ENCODE data around the gene ZNF277. TPM values are rescaled to one million over a fixed set of nuclear protein-coding genes. Genes with fewer than 3 reads are reported as not detected.
"Not testable (repeated sequence)": the region's sequence is repeated elsewhere in the genome, so short reads cannot be mapped to it uniquely, and the experiment has no call there.

ZNF277 gene
- total RNA-seq, 2 experiments from 2014 or later, result 15.8 to 16.4 TPM

DNA sequence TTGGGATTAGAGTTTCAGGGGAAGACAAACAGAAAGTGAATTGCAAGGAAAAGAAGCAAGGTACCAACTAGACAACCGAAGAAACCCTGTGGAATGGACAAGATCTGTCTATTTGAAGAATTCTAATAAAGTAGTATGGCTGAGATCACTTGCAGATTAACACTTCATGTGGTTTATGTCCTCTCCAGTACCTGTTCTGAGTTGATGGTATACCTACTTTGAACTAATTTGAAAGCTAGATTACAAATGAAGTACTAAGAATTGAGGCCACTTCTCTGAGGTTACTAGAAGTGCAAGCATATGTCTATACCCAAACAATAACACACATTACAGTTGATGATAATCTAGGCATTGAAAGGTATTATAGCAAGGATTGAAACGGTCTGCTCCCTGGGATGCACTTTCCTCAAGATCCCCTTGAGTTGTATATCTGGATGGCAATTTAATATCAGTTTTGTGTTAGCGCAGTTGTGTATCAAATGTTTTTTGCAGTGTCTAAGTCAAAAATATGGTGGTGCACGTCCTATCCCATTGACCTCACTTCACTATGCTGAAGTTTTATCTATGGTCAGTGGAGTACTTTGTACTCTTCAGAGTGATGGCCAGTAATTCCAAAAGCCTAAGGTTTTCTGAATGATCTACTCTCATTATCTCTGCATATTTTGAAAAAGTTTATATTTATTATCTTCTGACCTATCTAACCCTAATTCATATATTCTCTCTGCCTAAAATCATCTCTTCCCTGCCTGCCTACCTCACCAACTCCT lies 25.9 kb downstream of the ZNF277 start:
- H3K9me3 Mint-ChIP-seq (ENCODE audit: low read depth), result no peaks in the 10 kb centered on the region
- CTCF ChIA-PET, result no interaction called here
- no peak overlapping the region for H3K27ac Mint-ChIP-seq
- peaks cover 7% of the 10 kb centered on the region for H3K36me3 Mint-ChIP-seq
- ATAC-seq (no peak), DNase-seq (no peak)
- no peaks in the 10 kb centered on the region for H3K27me3 Mint-ChIP-seq
- no peaks in the 10 kb centered on the region for H3K4me1 Mint-ChIP-seq
- H3K4me3 Mint-ChIP-seq, result no peak overlapping the region

DNA sequence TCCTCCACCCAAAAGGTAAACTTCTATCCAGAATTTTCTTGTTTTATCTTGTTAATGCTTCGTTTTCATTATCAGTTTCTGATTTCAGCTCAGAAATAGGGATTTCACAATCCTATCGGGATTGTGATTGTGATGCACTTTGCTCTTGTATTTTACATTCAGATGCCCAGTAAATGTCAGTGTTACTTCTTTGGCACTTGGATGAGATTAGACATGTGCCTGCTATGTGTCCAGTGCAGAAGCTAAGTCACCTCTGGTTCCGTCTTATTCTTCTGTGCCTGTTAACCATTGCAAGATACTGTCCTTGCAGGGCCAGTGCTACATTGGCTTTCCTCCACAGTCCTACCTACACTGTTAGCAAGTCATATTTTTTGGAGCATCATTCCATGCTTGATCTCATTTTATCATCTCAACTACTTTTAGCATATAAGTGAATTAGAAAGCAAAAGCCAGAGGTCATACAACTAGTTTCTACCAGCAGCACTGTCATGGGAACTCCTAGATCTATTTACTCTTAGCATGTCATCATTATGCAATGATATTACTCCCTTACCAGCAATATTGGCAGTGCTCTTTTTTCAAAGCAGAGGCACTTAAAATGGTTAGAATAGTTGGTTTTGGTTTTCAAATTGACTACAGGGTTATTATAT lies 26.7 kb downstream of the ZNF277 start:
- Mint-ChIP-seq H3K27me3 (no peaks in the 10 kb centered on the region), H3K9me3 (ENCODE audit: low read depth) (no peaks in the 10 kb centered on the region), H3K27ac (no peak overlapping the region), H3K4me3 (no peak overlapping the region), H3K36me3 (peaks cover 7% of the 10 kb centered on the region), H3K4me1 (no peaks in the 10 kb centered on the region)
- CTCF ChIA-PET, result no interaction called here
- DNase-seq (no peak), ATAC-seq (no peak)

DNA sequence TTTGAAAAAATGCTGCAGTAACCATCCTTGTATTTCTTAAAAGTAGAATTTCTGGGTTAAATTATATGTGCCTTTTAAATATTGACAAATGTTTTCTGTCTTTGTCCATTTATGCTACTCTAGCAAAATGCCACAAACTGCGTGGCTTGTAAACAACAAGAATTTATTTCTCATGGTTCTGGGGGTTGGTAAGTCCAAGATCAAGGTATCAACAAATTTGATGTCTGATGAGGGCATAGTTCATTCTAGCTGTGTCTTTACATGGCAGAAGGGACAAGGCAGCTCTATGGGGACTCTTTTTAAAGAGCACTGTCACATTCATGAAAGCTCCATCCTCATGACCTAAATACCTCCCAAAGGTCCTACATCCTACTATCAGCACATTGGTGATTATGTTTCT lies 27.7 kb downstream of the ZNF277 start:
- no peaks in the 10 kb centered on the region for H3K27me3 Mint-ChIP-seq
- DNase-seq, result no peak
- no peak overlapping the region for H3K27ac Mint-ChIP-seq
- H3K4me3 Mint-ChIP-seq, result no peak overlapping the region
- CTCF ChIA-PET, result no interaction called here
- H3K9me3 Mint-ChIP-seq (ENCODE audit: low read depth), result no peaks in the 10 kb centered on the region
- peaks cover 7% of the 10 kb centered on the region for H3K36me3 Mint-ChIP-seq
- no peak for ATAC-seq
- H3K4me1 Mint-ChIP-seq, result no peaks in the 10 kb centered on the region

DNA sequence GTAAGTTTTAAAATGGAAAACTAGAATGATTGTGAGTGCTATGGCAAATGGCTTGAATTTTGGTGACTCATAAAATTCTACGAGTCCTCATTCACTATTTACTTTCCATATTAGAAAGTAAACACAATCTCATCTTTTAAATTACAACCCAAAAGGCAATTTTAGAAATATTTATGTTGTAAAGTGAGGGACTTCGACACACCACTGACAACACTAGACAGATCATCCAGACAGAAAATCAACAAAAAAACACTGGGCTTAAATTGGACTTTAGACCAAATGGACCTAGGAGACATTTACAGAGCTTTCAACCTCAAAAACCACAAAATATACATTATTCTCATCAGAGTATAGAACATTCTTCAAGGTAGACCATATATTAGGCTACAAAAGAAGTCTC lies 30.1 kb downstream of the ZNF277 start:
- DNase-seq, result no peak
- H3K36me3 Mint-ChIP-seq, result peaks cover 7% of the 10 kb centered on the region
- CTCF ChIA-PET, result no interaction called here
- ATAC-seq, result no peak
- no peak overlapping the region for H3K4me3 Mint-ChIP-seq
- no peaks in the 10 kb centered on the region for H3K4me1 Mint-ChIP-seq
- H3K9me3 Mint-ChIP-seq (ENCODE audit: low read depth), result peaks cover under 1% of the 10 kb centered on the region
- H3K27ac Mint-ChIP-seq, result no peak overlapping the region
- no peaks in the 10 kb centered on the region for H3K27me3 Mint-ChIP-seq

DNA sequence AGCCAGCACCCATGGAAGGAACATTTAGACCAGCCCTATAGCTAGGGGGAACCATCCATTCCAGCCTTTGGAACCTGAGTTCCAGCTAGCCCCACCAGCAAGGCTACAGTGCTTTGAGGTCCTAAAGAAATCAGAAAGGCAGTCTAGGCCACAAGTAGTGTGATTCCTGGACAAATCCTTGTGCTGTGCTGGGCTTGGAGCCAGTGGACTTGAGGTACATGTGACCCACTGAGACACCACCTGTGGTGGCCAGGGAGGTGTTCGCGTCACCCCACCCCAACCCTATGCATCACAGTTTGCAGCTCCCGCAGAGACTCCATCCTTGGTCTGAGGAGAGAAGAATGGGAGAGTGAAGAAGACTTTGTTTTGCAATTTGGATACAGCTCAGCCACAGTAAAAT lies 31.8 kb downstream of the ZNF277 start:
- Mint-ChIP-seq H3K27me3 (no peaks in the 10 kb centered on the region), H3K9me3 (ENCODE audit: low read depth) (peaks cover 2% of the 10 kb centered on the region), H3K36me3 (peaks cover 2% of the 10 kb centered on the region), H3K4me1 (no peaks in the 10 kb centered on the region), H3K4me3 (no peak overlapping the region), H3K27ac (no peak overlapping the region)
- CTCF ChIA-PET, result no interaction called here
- DNase-seq, result no peak
- no peak for ATAC-seq

DNA sequence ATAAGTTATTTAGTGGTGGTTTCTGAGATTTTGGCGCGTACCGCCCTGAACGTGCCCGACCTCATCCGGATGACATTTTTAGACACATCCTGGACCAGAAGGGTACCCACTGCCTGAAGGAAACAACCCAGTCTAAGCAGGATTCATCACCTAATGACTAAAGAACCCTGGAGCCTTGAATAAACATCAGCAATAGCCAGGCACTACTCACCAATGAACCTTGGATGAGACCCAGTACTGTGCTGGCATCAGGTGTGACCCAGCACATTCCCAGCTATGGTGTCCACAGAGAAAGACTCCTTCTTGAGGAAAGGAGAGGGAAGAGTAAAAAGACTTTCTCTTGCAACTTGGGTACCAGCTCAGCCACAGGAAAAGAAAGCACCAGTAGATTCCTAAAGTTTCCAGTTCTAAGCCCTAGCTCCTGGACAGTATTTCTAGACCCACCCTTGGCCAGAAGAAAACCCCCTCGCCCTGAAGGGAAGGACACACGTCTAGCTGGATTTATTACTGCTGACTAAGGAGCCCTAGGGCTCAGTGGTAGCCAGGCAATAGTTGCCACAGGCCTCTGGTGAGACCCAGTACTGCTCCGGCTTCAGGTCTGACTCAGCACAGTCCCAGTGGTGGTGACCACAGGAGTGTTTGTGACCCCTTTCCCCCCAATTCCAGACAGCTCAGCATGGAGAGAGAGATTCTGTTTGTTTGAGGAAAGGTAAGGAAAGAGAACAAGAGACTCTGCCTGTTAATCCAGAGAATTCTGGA lies 32.5 kb downstream of the ZNF277 start:
- Mint-ChIP-seq H3K9me3 (ENCODE audit: low read depth) (peaks cover 2% of the 10 kb centered on the region), H3K4me1 (no peaks in the 10 kb centered on the region), H3K4me3 (no peak overlapping the region), H3K27me3 (no peaks in the 10 kb centered on the region), H3K36me3 (peaks cover 2% of the 10 kb centered on the region), H3K27ac (no peak overlapping the region)
- no peak for ATAC-seq
- no peak for DNase-seq
- CTCF ChIA-PET, result no interaction called here

DNA sequence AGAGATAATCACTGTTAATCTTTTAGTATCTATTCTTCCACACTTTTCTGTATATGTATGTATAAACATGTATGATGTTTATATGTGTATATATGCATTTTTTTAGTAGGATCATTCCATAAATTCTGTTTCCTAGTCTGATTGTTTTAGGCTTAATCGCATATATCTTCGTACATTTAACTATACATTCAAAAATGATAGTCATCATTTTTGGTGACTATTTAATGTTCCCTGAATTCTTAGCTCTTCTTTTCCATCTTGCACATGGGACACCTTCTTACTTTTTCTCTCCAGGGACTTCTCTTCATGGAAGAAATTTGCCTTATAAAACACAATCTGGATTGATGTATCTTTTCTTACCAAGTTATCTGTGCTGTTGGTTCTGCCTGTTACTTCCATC lies 42.1 kb downstream of the ZNF277 start:
- H3K27me3 Mint-ChIP-seq, result no peaks in the 10 kb centered on the region
- CTCF ChIA-PET, result no interaction called here

DNA sequence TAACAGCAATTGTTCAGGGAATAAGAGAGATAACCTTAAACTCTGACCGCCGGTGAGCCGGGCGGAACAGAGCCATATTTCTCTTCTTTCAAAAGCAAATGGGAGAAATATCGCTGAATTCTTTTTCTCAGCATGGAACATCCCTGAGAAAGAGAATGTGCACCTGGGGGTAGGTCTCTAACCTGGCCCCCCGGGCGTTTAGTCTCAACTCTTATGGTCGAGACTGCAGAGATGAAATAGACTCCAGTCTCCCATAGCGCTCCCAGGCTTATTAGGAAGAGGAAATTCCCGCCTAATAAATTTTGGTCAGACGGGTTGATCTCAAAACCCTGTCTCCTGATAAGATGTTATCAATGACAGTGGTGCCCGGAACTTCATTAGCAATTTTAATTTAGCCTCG lies 43.5 kb downstream of the ZNF277 start:
- H3K4me3 Mint-ChIP-seq; H3K9me3 Mint-ChIP-seq (ENCODE audit: low read depth); CTCF ChIA-PET; H3K27ac Mint-ChIP-seq; ATAC-seq; H3K4me1 Mint-ChIP-seq; DNase-seq; H3K36me3 Mint-ChIP-seq; H3K27me3 Mint-ChIP-seq: not testable (repeated sequence)

More for the DNA sequence above, 42.1 kb downstream of the ZNF277 start:
- no peaks in the 10 kb centered on the region for H3K4me1 Mint-ChIP-seq
- H3K36me3 Mint-ChIP-seq, result peaks cover 4% of the 10 kb centered on the region
- no peak for DNase-seq
- no peak for ATAC-seq
- H3K4me3 Mint-ChIP-seq, result no peak overlapping the region
- no peaks in the 10 kb centered on the region for H3K9me3 Mint-ChIP-seq (ENCODE audit: low read depth)
- no peak overlapping the region for H3K27ac Mint-ChIP-seq

DNA sequence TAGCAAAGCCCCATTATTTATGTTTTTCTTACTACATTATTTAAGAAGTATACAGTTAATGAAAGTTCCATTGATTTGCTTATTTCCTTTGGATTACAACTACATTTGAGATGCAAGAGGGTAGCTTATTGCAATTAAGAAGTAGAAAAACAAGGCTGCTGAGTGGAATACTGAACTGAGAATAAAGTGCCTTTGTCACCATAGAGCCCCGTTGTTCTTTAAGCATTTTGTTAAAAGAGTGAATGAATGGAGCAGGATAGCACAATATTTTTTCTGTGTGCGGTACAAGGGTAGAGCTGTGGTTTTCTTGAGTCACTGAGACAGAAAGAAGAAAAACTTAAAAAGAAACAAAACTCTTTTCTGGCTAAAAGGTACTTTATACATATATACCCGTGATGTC lies 45.6 kb downstream of the ZNF277 start:
- Mint-ChIP-seq H3K4me1 (peaks cover 5% of the 10 kb centered on the region), H3K36me3 (peaks cover 4% of the 10 kb centered on the region), H3K27me3 (no peaks in the 10 kb centered on the region), H3K9me3 (ENCODE audit: low read depth) (no peaks in the 10 kb centered on the region), H3K27ac (no peak overlapping the region), H3K4me3 (no peak overlapping the region)
- CTCF ChIA-PET, result no interaction called here
- ATAC-seq (no peak), DNase-seq (no peak)

DNA sequence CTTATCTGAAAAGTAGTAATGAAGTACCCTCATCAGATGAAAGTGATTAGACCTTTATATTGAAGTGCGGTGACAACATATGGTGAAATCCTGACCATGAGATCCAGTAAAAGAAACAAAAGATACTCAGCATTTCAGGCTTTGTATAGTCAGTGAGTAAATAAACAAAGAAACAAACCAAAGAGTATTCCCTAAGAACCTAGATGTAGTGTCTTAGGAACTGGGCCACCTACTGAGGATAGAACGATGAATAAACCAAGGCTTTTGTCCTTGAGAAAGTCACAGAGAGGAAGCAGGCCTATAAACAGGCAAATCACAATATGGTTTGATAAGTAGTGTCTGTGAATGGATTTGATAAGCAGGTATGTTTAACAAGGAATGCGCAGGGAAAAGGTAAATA lies 46.2 kb downstream of the ZNF277 start:
- H3K4me1 Mint-ChIP-seq, result peaks cover 5% of the 10 kb centered on the region
- H3K36me3 Mint-ChIP-seq, result peaks cover 4% of the 10 kb centered on the region
- no peak overlapping the region for H3K27ac Mint-ChIP-seq
- ATAC-seq, result no peak
- DNase-seq, result no peak
- no peaks in the 10 kb centered on the region for H3K27me3 Mint-ChIP-seq
- CTCF ChIA-PET, result no interaction called here
- no peak overlapping the region for H3K4me3 Mint-ChIP-seq
- no peaks in the 10 kb centered on the region for H3K9me3 Mint-ChIP-seq (ENCODE audit: low read depth)

DNA sequence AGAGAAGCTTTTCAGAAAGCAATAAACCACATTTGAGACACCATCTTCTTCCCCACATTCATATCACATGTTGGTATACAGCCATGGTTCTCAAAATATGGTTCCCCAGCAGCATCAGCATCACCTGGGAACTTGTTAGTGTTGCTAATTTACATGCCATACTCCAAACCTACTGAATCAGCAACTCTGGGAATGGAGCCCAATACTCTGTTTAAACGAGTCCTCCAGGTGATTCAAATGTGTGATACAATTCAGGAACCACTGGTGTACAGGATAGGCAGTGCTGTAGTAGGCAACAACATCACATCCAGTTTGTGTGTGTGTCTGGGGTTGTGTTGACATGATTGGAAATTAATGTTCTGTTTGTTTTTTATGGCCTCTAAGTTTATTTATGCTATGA lies 47.7 kb downstream of the ZNF277 start:
- no peak overlapping the region for H3K27ac Mint-ChIP-seq
- no peak overlapping the region for H3K4me3 Mint-ChIP-seq
- CTCF ChIA-PET, result no interaction called here
- ATAC-seq, result no peak
- H3K36me3 Mint-ChIP-seq, result peaks cover 3% of the 10 kb centered on the region
- DNase-seq, result no peak
- H3K4me1 Mint-ChIP-seq, result peaks cover 5% of the 10 kb centered on the region
- no peaks in the 10 kb centered on the region for H3K27me3 Mint-ChIP-seq
- no peaks in the 10 kb centered on the region for H3K9me3 Mint-ChIP-seq (ENCODE audit: low read depth)

DNA sequence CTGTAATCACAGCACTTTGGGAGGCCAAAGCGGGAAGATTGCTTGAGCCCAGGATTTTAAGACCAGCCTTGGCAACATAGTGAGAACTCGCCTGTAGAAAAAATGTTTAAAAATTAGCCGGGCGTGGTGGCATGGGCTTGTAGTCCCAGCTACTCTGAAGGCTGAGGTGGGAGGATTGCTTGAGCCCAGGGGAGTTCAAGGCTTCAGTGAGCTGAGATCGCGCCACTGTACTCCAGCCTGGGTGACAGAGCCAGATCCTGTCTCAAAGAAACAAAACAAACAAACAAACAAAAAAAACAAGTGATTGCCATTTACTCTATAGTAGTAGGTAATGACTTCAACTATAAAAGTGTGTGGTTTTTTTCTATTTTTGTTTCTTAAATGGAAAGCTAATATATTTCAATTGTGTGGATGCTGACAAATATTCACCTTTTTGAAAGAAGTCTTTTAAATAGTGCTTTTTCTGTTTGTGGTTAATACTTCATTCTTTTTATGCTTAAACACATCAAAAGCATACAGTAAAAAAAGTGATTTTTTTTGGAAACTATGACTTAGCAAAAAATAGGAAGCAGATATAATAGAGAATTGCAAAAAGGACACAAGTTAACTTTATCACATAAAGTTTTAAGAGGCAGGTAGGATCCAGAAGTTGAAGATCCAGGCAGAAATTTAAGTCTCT lies 48.4 kb downstream of the ZNF277 start:
- Mint-ChIP-seq H3K4me1 (peaks cover 5% of the 10 kb centered on the region), H3K27ac (no peak overlapping the region)
- no peak for ATAC-seq

DNA sequence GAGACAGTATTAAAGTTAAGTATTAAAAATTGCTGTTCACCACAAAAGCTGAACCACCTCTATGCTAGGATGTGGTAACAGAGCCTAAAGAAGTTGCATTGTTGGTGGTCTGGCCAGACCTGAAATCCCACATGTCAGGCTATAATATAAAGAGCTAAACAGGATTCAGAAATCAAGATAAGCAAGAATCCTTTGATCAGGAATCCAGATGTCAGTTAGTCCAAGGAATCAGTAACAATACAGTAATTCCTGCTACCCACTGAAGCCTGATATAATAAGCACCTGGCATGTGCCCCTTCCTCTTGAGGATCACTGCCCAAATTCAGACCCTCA lies 48.9 kb downstream of the ZNF277 start:
- ATAC-seq, result no peak
- H3K9me3 Mint-ChIP-seq (ENCODE audit: low read depth), result no peaks in the 10 kb centered on the region
- peaks cover 3% of the 10 kb centered on the region for H3K36me3 Mint-ChIP-seq
- no peak overlapping the region for H3K27ac Mint-ChIP-seq
- no peak overlapping the region for H3K4me3 Mint-ChIP-seq
- CTCF ChIA-PET, result no interaction called here
- no peaks in the 10 kb centered on the region for H3K27me3 Mint-ChIP-seq
- H3K4me1 Mint-ChIP-seq, result peaks cover 5% of the 10 kb centered on the region
- DNase-seq, result no peak

More for the DNA sequence above, 48.4 kb downstream of the ZNF277 start:
- Mint-ChIP-seq H3K36me3 (peaks cover 3% of the 10 kb centered on the region), H3K9me3 (ENCODE audit: low read depth) (no peaks in the 10 kb centered on the region), H3K4me3 (no peak overlapping the region), H3K27me3 (no peaks in the 10 kb centered on the region)
- CTCF ChIA-PET, result no interaction called here
- DNase-seq, result no peak

DNA sequence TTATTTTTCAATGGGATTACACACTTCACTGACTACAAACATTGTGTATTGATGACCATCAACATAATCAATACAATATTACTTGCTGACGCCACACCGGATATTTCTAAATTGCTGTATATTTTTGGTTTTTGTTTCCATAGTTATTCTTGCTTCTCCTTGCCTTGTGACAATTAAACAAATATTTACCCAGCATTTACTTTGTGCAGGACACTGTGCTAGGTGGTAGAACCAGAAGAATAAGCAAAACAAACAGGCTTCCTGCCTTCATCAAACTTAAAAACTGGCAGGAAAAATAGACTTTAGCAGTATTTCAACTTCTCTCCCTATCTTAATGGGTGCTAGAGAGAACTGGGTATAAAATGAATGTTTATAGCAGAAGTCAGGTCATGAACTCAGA lies 50.6 kb downstream of the ZNF277 start:
- H3K36me3 Mint-ChIP-seq, result no peaks in the 10 kb centered on the region
- ATAC-seq (no peak), DNase-seq (no peak)
- H3K9me3 Mint-ChIP-seq (ENCODE audit: low read depth), result no peaks in the 10 kb centered on the region
- H3K4me3 Mint-ChIP-seq, result no peak overlapping the region
- peaks cover 5% of the 10 kb centered on the region for H3K4me1 Mint-ChIP-seq
- CTCF ChIA-PET, result no interaction called here
- H3K27me3 Mint-ChIP-seq, result no peaks in the 10 kb centered on the region
- H3K27ac Mint-ChIP-seq, result no peak overlapping the region
